Nephron (organoid): ENCODE results near the gene GLT8D2.
A peak's percentile ranks its signal among the peaks of the same experiment; 100 is the strongest.

Source experiments
- H3K27ac Mint-ChIP-seq, 3 experiments: 2 replicates each; pipeline ENCODE4 v1.8.0; 2020; ENCODE audit warnings: mixed read lengths in 3 of 3, mild to moderate bottlenecking in 2 of 3, moderate library complexity in 1 of 3
- H3K27me3 Mint-ChIP-seq: 2 replicates; pipeline ENCODE4 v1.8.0; 2021; ENCODE audit warnings: low read depth, mild to moderate bottlenecking, moderate library complexity, mixed read lengths
- H3K36me3 Mint-ChIP-seq: 2 replicates; pipeline ENCODE4 v1.8.0; 2020; ENCODE audit warnings: low read depth, mixed read lengths
- H3K4me1 Mint-ChIP-seq: 2 replicates; pipeline ENCODE4 v1.8.0; 2020; ENCODE audit warnings: mixed read lengths
- H3K4me3 Mint-ChIP-seq, 3 experiments: 2 replicates each; pipeline ENCODE4 v1.8.0; 2020; ENCODE audit warnings: mild to moderate bottlenecking in 3 of 3, mixed read lengths in 3 of 3, moderate library complexity in 2 of 3
- H3K9me3 Mint-ChIP-seq: 2 replicates; pipeline ENCODE4 v1.8.0; 2020; ENCODE audit warnings: mixed read lengths
- CTCF ChIP-seq, 3 experiments: fragments of 200-600 bp; sonication (generic); IDR thresholded peaks; one replicate each; pipeline ENCODE4 v1.5.0; 2021; ENCODE audit warnings: antibody characterized with exemption in 3 of 3; ENCODE audit not compliant: unreplicated experiment in 3 of 3

Gene GLT8D2

GRCh38 chr12:103986829-103987228 lies 63.2 kb downstream of the GLT8D2 start:
- Mint-ChIP-seq H3K4me1 (no peaks in the 10 kb centered on the region), H3K27ac (peak overlapping the region in 1 of 3 experiments; percentile 42), H3K4me3 (no peak overlapping the region), H3K36me3 (peaks cover 51% of the 10 kb centered on the region), H3K27me3 (no peaks in the 10 kb centered on the region), H3K9me3 (no peaks in the 10 kb centered on the region)
- no peak for TF ChIP-seq CTCF (IDR thresholded peaks at IDR 0.05; ENCODE audit: unreplicated experiment in 3 of 3)

- Mint-ChIP-seq H3K4me3 (no peak overlapping the region), H3K27ac (no peak overlapping the region), H3K36me3 (peaks cover 71% of the 10 kb centered on the region), H3K4me1 (no peaks in the 10 kb centered on the region), H3K9me3 (no peaks in the 10 kb centered on the region), H3K27me3 (no peaks in the 10 kb centered on the region)
- TF ChIP-seq CTCF (IDR thresholded peaks at IDR 0.05; ENCODE audit: unreplicated experiment in 3 of 3): no peak
Measured at GRCh38 chr12:103978384-103978982, 71.5 kb downstream of the GLT8D2 start.

- no peaks in the 10 kb centered on the region for H3K27me3 Mint-ChIP-seq
- H3K4me3 Mint-ChIP-seq: no peak overlapping the region
- peaks cover 45% of the 10 kb centered on the region for H3K36me3 Mint-ChIP-seq
- TF ChIP-seq CTCF (IDR thresholded peaks at IDR 0.05; ENCODE audit: unreplicated experiment in 3 of 3): no peak
- no peaks in the 10 kb centered on the region for H3K9me3 Mint-ChIP-seq
- H3K27ac Mint-ChIP-seq: no peak overlapping the region
- peaks cover 6% of the 10 kb centered on the region for H3K4me1 Mint-ChIP-seq
Measured at GRCh38 chr12:103975368-103975767, 74.6 kb downstream of the GLT8D2 start.

GRCh38 chr12:103973909-103974308 lies 76.1 kb downstream of the GLT8D2 start:
- H3K4me3 Mint-ChIP-seq: no peak overlapping the region
- H3K4me1 Mint-ChIP-seq: peaks cover 11% of the 10 kb centered on the region
- no peaks in the 10 kb centered on the region for H3K9me3 Mint-ChIP-seq
- TF ChIP-seq CTCF (IDR thresholded peaks at IDR 0.05; ENCODE audit: unreplicated experiment in 3 of 3): no peak
- no peak overlapping the region for H3K27ac Mint-ChIP-seq
- H3K27me3 Mint-ChIP-seq: no peaks in the 10 kb centered on the region
- H3K36me3 Mint-ChIP-seq: peaks cover 39% of the 10 kb centered on the region

GRCh38 chr12:103969391-103969790 lies 80.6 kb downstream of the GLT8D2 start:
- Mint-ChIP-seq H3K4me3 (peak overlapping the region in 1 of 3 experiments; percentile 43), H3K36me3 (peaks cover 19% of the 10 kb centered on the region), H3K27ac (no peak overlapping the region), H3K4me1 (peaks cover 41% of the 10 kb centered on the region), H3K9me3 (no peaks in the 10 kb centered on the region), H3K27me3 (no peaks in the 10 kb centered on the region)
- no peak for TF ChIP-seq CTCF (IDR thresholded peaks at IDR 0.05; ENCODE audit: unreplicated experiment in 3 of 3)

- H3K4me1 Mint-ChIP-seq: peaks cover 53% of the 10 kb centered on the region
- H3K9me3 Mint-ChIP-seq: no peaks in the 10 kb centered on the region
- H3K4me3 Mint-ChIP-seq: peak overlapping the region; percentile 98 to 99 (median 98)
- H3K27me3 Mint-ChIP-seq: no peaks in the 10 kb centered on the region
- H3K36me3 Mint-ChIP-seq: peaks cover 15% of the 10 kb centered on the region
- peak overlapping the region; percentile 97 to 99 (median 97) for H3K27ac Mint-ChIP-seq
- TF ChIP-seq CTCF (IDR thresholded peaks at IDR 0.05; ENCODE audit: unreplicated experiment in 3 of 3): no peak
Measured at GRCh38 chr12:103966736-103967135, 83.3 kb downstream of the GLT8D2 start.
